H1 (cell line): ENCODE data around the gene NLRP3. TPM values are rescaled to one million over a fixed set of nuclear protein-coding genes. Genes with fewer than 3 reads are reported as not detected.

ENCODE experiments used
- CTCF ChIA-PET: fragments of 300-600 bp; sonication (Branson Sonifier 250); formaldehyde crosslinking; loops from one replicate; lab custom pipeline; 2021; ENCODE audit not compliant: partially characterized antibody; lab: Charles Lee
- POLR2A ChIA-PET: fragments of 300-600 bp; sonication (Branson Sonifier 250); formaldehyde crosslinking; loops from one replicate; lab custom pipeline; 2021; ENCODE audit warnings: inconsistent platforms; ENCODE audit not compliant: partially characterized antibody; lab: Charles Lee
- DNase-seq, 2 experiments: peaks; one replicate each; pipeline versions ENCODE4 v3.0.0 to v3.0.0-alpha.2; 2010 to 2022; ENCODE audit warnings: low spot score in 2 of 2, low read depth in 1 of 2, mixed read lengths in 1 of 2
- FAIRE-seq: peaks from 2 replicates; lab custom pipeline; 2011; peaks lifted over from hg19 to GRCh38; lab: Jason Lieb, UNC
- H2AFZ ChIP-seq: 2 replicates; pipeline ENCODE4 v1.8.1; 2012; ENCODE audit warnings: low read length, inconsistent platforms
- H2AK5ac ChIP-seq: 2 replicates; pipeline ENCODE4 v1.6.1; 2013; ENCODE audit warnings: low read depth, low read length
- H2BK120ac ChIP-seq: replicated peaks from 2 replicates; pipeline ENCODE3; 2013; ENCODE audit warnings: low read depth, low read length, inconsistent platforms
- H2BK12ac ChIP-seq: 2 replicates; pipeline ENCODE4 v1.6.1; 2013; ENCODE audit warnings: low read depth, low read length
- H2BK15ac ChIP-seq: 2 replicates; pipeline ENCODE4 v1.6.1; 2013; ENCODE audit warnings: low read length
- H2BK20ac ChIP-seq: 2 replicates; pipeline ENCODE4 v1.6.1; 2013; ENCODE audit warnings: low read length
- H2BK5ac ChIP-seq: 2 replicates; pipeline ENCODE4 v1.6.1; 2013; ENCODE audit warnings: low read depth, low read length
- H3K14ac ChIP-seq: 2 replicates; pipeline ENCODE4 v1.6.1; 2013; ENCODE audit warnings: inconsistent platforms; ENCODE audit not compliant: insufficient read length
- H3K18ac ChIP-seq: 2 replicates; pipeline ENCODE4 v1.6.1; 2013; ENCODE audit warnings: low read length; ENCODE audit errors: extremely low read depth
- H3K23ac ChIP-seq: 2 replicates; pipeline ENCODE4 v1.6.1; 2013; ENCODE audit warnings: inconsistent platforms; ENCODE audit not compliant: insufficient read length
- H3K23me2 ChIP-seq: 2 replicates; pipeline ENCODE4 v1.6.1; 2013; ENCODE audit warnings: low read depth, low read length
- H3K27ac ChIP-seq: 2 replicates; pipeline ENCODE4 v1.6.1; 2011; ENCODE audit warnings: low read depth, low read length, inconsistent platforms
- H3K27me3 ChIP-seq, 4 experiments: replicated peaks in 1 of 4; 1 replicate in 1 of 4; 2 replicates in 3 of 4; pipeline versions ENCODE4 v1.6.1 to v1.8.1; 2011 to 2013; ENCODE audit warnings: low read length in 3 of 4, mild to moderate bottlenecking in 3 of 4, inconsistent platforms in 2 of 4, mixed read lengths in 2 of 4, moderate library complexity in 1 of 4; ENCODE audit not compliant: control insufficient read depth in 3 of 4, insufficient read depth in 3 of 4; ENCODE audit errors: extremely low read depth in 1 of 4
- H3K36me3 ChIP-seq, 4 experiments: 2 replicates each; pipeline versions ENCODE4 v1.6.1 to v1.8.1; 2011 to 2013; ENCODE audit warnings: mild to moderate bottlenecking in 4 of 4, low read length in 3 of 4, moderate library complexity in 2 of 4, control low read depth in 1 of 4, inconsistent platforms in 1 of 4; ENCODE audit not compliant: insufficient read depth in 4 of 4, control insufficient read depth in 2 of 4
- H3K4ac ChIP-seq: replicated peaks from 2 replicates; pipeline ENCODE3; 2013; ENCODE audit warnings: low read length, low read depth, mixed read lengths, inconsistent platforms; ENCODE audit not compliant: insufficient read length
- H3K4me1 ChIP-seq, 4 experiments: replicated peaks in 1 of 4; 1 replicate in 1 of 4; 2 replicates in 3 of 4; pipeline versions ENCODE4 v1.6.1 to v1.8.1; 2011 to 2013; ENCODE audit warnings: low read length in 3 of 4, inconsistent platforms in 2 of 4, mixed read lengths in 1 of 4; ENCODE audit not compliant: insufficient read depth in 4 of 4, control insufficient read depth in 3 of 4
- H3K4me2 ChIP-seq, 2 experiments: 2 replicates each; pipeline versions ENCODE4 v1.6.1 to v1.8.1; 2011 to 2013; ENCODE audit warnings: low read depth in 2 of 2, low read length in 2 of 2, control low read depth in 1 of 2, inconsistent platforms in 1 of 2, mild to moderate bottlenecking in 1 of 2; ENCODE audit not compliant: insufficient read depth in 1 of 2
- H3K4me3 ChIP-seq, 4 experiments: fragments of 200-600, 300-600 bp in 1 of 4; sonication (generic), shearing (Covaris generic), sonication (Bioruptor Twin) in 1 of 4; 2 replicates each; pipeline versions ENCODE4 v1.5.1 to v1.8.1; 2011 to 2016; ENCODE audit warnings: low read length in 4 of 4, low read depth in 3 of 4, control low read depth in 2 of 4, inconsistent platforms in 2 of 4, mild to moderate bottlenecking in 2 of 4, mixed read lengths in 1 of 4, moderate library complexity in 1 of 4; ENCODE audit not compliant: insufficient read depth in 2 of 4; ENCODE audit errors: extremely low read depth in 1 of 4
- H3K56ac ChIP-seq: replicated peaks from 2 replicates; pipeline ENCODE3; 2013; ENCODE audit warnings: low read depth, mild to moderate bottlenecking, mixed read lengths, low read length, inconsistent platforms; ENCODE audit not compliant: insufficient read length
- H3K79me1 ChIP-seq: 2 replicates; pipeline ENCODE4 v1.6.1; 2013; ENCODE audit warnings: low read depth, low read length, control low read depth
- H3K79me2 ChIP-seq, 2 experiments: 2 replicates each; pipeline versions ENCODE4 v1.6.1 to v1.8.1; 2012 to 2013; ENCODE audit warnings: low read length in 2 of 2, mild to moderate bottlenecking in 2 of 2, inconsistent platforms in 1 of 2; ENCODE audit not compliant: insufficient read depth in 2 of 2, control insufficient read depth in 1 of 2
- H3K9ac ChIP-seq, 4 experiments: replicated peaks in 1 of 4; 1 replicate in 1 of 4; 2 replicates in 3 of 4; pipeline versions ENCODE4 v1.6.1 to v1.8.1; 2011 to 2013; ENCODE audit warnings: low read depth in 3 of 4, low read length in 3 of 4, control low read depth in 2 of 4, mild to moderate bottlenecking in 2 of 4, moderate library complexity in 2 of 4, inconsistent platforms in 1 of 4; ENCODE audit errors: extremely low read depth in 1 of 4
- H3K9me3 ChIP-seq, 2 experiments: 2 replicates each; pipeline versions ENCODE4 v1.6.1 to v1.8.1; 2012 to 2013; ENCODE audit warnings: mild to moderate bottlenecking in 2 of 2, moderate library complexity in 2 of 2, control low read depth in 1 of 2, inconsistent platforms in 1 of 2, low read depth in 1 of 2, low read length in 1 of 2, mixed read lengths in 1 of 2; ENCODE audit not compliant: insufficient read depth in 2 of 2
- H4K20me1 ChIP-seq, 2 experiments: replicated peaks in 1 of 2; 2 replicates each; pipeline versions ENCODE3 to v1.8.1; 2011 to 2013; ENCODE audit warnings: inconsistent platforms in 2 of 2, low read length in 2 of 2, mild to moderate bottlenecking in 1 of 2; ENCODE audit not compliant: insufficient read depth in 2 of 2, control insufficient read depth in 1 of 2
- H4K5ac ChIP-seq: 2 replicates; pipeline ENCODE4 v1.6.1; 2013; ENCODE audit warnings: low read length, low read depth, mixed read lengths, inconsistent platforms; ENCODE audit not compliant: insufficient read length
- H4K8ac ChIP-seq: 2 replicates; pipeline ENCODE4 v1.8.0; 2013; ENCODE audit warnings: mild to moderate bottlenecking, moderate library complexity, low read length, inconsistent platforms; ENCODE audit not compliant: insufficient read depth; ENCODE audit errors: extremely low read depth
- H4K91ac ChIP-seq: replicated peaks from 2 replicates; pipeline ENCODE3; 2013; ENCODE audit warnings: low read length, mixed read lengths, inconsistent platforms; ENCODE audit not compliant: insufficient read length
- ATF3 ChIP-seq: IDR thresholded peaks from 2 replicates; pipeline ENCODE4 v1.6.1; 2011; ENCODE audit warnings: low read depth, mild to moderate bottlenecking, low read length; ENCODE audit not compliant: insufficient read depth
- CBX5 ChIP-seq: fragments of 300-800, 300-1000 bp; sonication (generic); IDR thresholded peaks from 2 replicates; pipeline ENCODE4 v1.7.1; 2016; ENCODE audit warnings: antibody characterized with exemption, low read length, low read depth
- CHD1 ChIP-seq: IDR thresholded peaks from 2 replicates; pipeline ENCODE4 v1.6.1; 2012; ENCODE audit warnings: low read depth, low read length, improper control_type of control experiment
- EZH2 ChIP-seq: fragments of 200-600 bp; sonication (generic); IDR thresholded peaks from 2 replicates; pipeline ENCODE4 v1.7.1; 2012; ENCODE audit warnings: low read depth, mild to moderate bottlenecking, moderate library complexity, low read length, inconsistent platforms; ENCODE audit not compliant: severe bottlenecking
- PHF8 ChIP-seq: fragments of 200-600 bp; sonication (generic); conservative IDR thresholded peaks from 2 replicates; pipeline ENCODE4 v1.7.1; 2012; ENCODE audit warnings: low read depth, mild to moderate bottlenecking, inconsistent platforms, low read length, moderate library complexity
- RBBP5 ChIP-seq: IDR thresholded peaks from 2 replicates; pipeline ENCODE4 v1.7.1; 2012; ENCODE audit warnings: low read depth, mild to moderate bottlenecking, inconsistent platforms, low read length, moderate library complexity, borderline replicate concordance
- SUZ12 ChIP-seq: fragments of 200-600 bp; sonication (generic); IDR thresholded peaks from 2 replicates; pipeline ENCODE4 v1.6.1; 2012; ENCODE audit warnings: mild to moderate bottlenecking, inconsistent platforms, low read length, moderate library complexity, mixed read lengths
- TAF1 ChIP-seq: IDR thresholded peaks from 2 replicates; pipeline ENCODE4 v1.6.1; 2011; ENCODE audit warnings: mild to moderate bottlenecking, low read depth, low read length
- TBP ChIP-seq: IDR thresholded peaks from 2 replicates; pipeline ENCODE4 v1.6.1; 2011; ENCODE audit warnings: low read depth, low read length, improper control_type of control experiment
- TEAD4 ChIP-seq: IDR thresholded peaks from 2 replicates; pipeline ENCODE4 v1.6.1; 2012; ENCODE audit warnings: low read depth, low read length, inconsistent platforms, mixed read lengths
- USF2 ChIP-seq: IDR thresholded peaks from 2 replicates; pipeline ENCODE4 v1.6.1; 2011; ENCODE audit warnings: low read length, improper control_type of control experiment
- YY1 ChIP-seq: IDR thresholded peaks from 2 replicates; pipeline ENCODE4 v1.6.1; 2011; ENCODE audit warnings: low read depth, mild to moderate bottlenecking, low read length
- ZNF274 ChIP-seq: IDR thresholded peaks from 2 replicates; pipeline ENCODE4 v1.7.0; 2012; ENCODE audit warnings: low read length, borderline replicate concordance; ENCODE audit errors: extremely low read depth
- WGBS, 2 experiments: shearing (Covaris generic) in 1 of 2; methylation state at CpG; one replicate each; pipeline versions ENCODE4 v1.1.6 to v1.1.7; 2013 to 2015; ENCODE audit warnings: low lambda C conversion rate in 2 of 2, mixed read lengths in 2 of 2, inconsistent platforms in 1 of 2, low coverage in 1 of 2, missing lambda C conversion rate in 1 of 2; ENCODE audit not compliant: insufficient replicate concordance in 2 of 2, insufficient coverage in 1 of 2, insufficient read length in 1 of 2; ENCODE audit errors: extremely low coverage in 1 of 2, missing lambda C conversion rate in 1 of 2; 5-methylcytosine and 5-hydroxymethylcytosine counted together
- polyA plus RNA-seq, 7 experiments: library from polyadenylated mRNA; depleted of rRNA in 3 of 7; stranded (reverse) in 5 of 7; unstranded in 2 of 7; fragments of >200 nt in 5 of 7; fragments of 200-250 nt in 2 of 7; gene quantifications; 1 replicate in 5 of 7; 2 replicates in 1 of 7; 4 replicates in 1 of 7; pipeline versions ENCODE4 v1.2.1 to v1.2.3, GENCODE V29; 2011 to 2013; ENCODE audit warnings: missing spikeins in 2 of 7, mixed read lengths in 2 of 7
- total RNA-seq: library from RNA; stranded (reverse); fragmentation: NEBNext Ultra II Directional; extraction: Animal tissue kit (Norgen Biotek cat#: 25700); gene quantifications from 2 replicates; pipeline ENCODE4 v1.2.1, GENCODE V29; 2021

Gene NLRP3
- total and polyA plus RNA-seq, 2 of the 8 experiments (the other 6 are each of a cell fraction or from before 2014, with no cell fraction given), result 0.05 to 0.19 TPM

- Histone ChIP-seq H2AFZ (no peak overlapping the region), H3K79me1 (no peaks in the 10 kb centered on the region), H3K9me3 (no peaks in the 10 kb centered on the region), H2BK120ac (no peak overlapping the region), H3K36me3 (no peaks in the 10 kb centered on the region), H3K18ac (no peak overlapping the region), H3K14ac (no peak overlapping the region), H3K56ac (no peak overlapping the region), H2BK15ac (no peak overlapping the region), H4K5ac (no peak overlapping the region), H3K4me3 (no peak overlapping the region), H4K20me1 (no peaks in the 10 kb centered on the region), H2BK5ac (no peak overlapping the region), H3K4me1 (no peaks in the 10 kb centered on the region), H4K8ac (no peak overlapping the region), H3K9ac (no peak overlapping the region), H3K27me3 (no peaks in the 10 kb centered on the region), H2BK20ac (no peak overlapping the region), H3K27ac (no peak overlapping the region), H2AK5ac (no peak overlapping the region), H3K23ac (no peak overlapping the region), H3K23me2 (no peaks in the 10 kb centered on the region; the same call in 1 of the 2 replicates), H4K91ac (no peak overlapping the region), H3K79me2 (no peaks in the 10 kb centered on the region), H2BK12ac (no peak overlapping the region), H3K4ac (no peak overlapping the region), H3K4me2 (no peak overlapping the region)
- WGBS, 2 experiments, result 88% methylated on average over 1 of the region's 1 CpG; no CpG with 5 or more reads in 1 of the 2 experiments
- CTCF ChIA-PET, result interaction anchor here (0.6 kb wide), 1 partner anchor 565 kb away, joined by 3 read pairs; no protein-coding TSS in a partner anchor
- POLR2A ChIA-PET, result no interaction called here
- DNase-seq (no peak), FAIRE-seq (no peak)
- no peak for TF ChIP-seq CHD1
- TF ChIP-seq SUZ12, result no peak
- TF ChIP-seq EZH2, result no peak
- TF ChIP-seq ATF3, result no peak
- TF ChIP-seq RBBP5, result no peak
- no peak for TF ChIP-seq TBP
- no peak for TF ChIP-seq TEAD4
- TF ChIP-seq PHF8, result no peak
- TF ChIP-seq YY1, result no peak
- no peak for TF ChIP-seq USF2
- no peak for TF ChIP-seq ZNF274
- no peak for TF ChIP-seq CBX5
- TF ChIP-seq TAF1, result no peak
Measured at GRCh38 chr1:247482747-247483146, 66.8 kb downstream of the NLRP3 start.
